Measurements from ENCODE around the gene TMCC2.

DNA sequence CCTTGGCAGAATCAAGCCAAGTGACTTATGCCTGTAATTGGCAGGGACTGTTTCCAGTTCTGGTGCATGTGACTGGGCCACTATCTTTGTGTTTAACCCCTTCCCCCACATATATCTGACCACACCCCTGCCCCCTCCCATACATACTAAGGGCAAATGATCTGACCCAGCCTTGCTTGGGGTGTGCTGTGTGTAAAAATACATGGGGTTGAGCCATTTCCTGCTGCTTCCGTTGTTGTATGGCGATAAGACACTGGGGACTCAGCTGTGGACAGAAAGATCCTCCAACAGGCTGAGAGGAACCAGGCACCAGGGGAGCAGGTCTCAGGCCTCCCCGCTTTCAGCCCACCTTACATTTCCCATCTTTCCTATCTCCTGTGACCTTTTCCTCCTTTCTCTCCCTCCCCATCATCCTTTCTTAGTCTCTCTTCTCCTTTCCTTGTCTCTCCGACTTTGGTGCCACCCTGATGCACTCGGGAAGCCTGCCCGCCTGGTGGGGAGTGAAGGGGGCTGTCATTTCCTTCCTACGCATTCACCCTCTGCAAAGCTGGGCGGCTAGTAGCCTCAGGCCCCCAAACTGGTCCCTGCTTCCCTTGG lies 39.7 kb downstream of the TMCC2 start:
- TF ChIP-seq, protein P1, sequence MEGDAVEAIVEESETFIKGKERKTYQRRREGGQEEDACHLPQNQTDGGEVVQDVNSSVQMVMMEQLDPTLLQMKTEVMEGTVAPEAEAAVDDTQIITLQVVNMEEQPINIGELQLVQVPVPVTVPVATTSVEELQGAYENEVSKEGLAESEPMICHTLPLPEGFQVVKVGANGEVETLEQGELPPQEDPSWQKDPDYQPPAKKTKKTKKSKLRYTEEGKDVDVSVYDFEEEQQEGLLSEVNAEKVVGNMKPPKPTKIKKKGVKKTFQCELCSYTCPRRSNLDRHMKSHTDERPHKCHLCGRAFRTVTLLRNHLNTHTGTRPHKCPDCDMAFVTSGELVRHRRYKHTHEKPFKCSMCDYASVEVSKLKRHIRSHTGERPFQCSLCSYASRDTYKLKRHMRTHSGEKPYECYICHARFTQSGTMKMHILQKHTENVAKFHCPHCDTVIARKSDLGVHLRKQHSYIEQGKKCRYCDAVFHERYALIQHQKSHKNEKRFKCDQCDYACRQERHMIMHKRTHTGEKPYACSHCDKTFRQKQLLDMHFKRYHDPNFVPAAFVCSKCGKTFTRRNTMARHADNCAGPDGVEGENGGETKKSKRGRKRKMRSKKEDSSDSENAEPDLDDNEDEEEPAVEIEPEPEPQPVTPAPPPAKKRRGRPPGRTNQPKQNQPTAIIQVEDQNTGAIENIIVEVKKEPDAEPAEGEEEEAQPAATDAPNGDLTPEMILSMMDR (IDR thresholded peaks at IDR 0.05; ENCODE audit: insufficient read depth, low read depth, low read length): no peak
- no peak for TF ChIP-seq EZH2 (IDR thresholded peaks at IDR 0.05; ENCODE audit: insufficient read depth, low read length)

All from astrocyte (in vitro differentiated cells and primary cell).